ENCODE measurements around the gene CACNA1A.

GRCh38 chr19:13211426-13212308, 294.6 kb downstream of the CACNA1A start:
- TF ChIP-seq ZNF26 (tag by site-specific recombination; IDR thresholded peaks at IDR 0.05) (no peak), EGR2 (tag by site-specific recombination; IDR thresholded peaks at IDR 0.05; ENCODE audit: low read depth) (no peak), SCRT2 (tag by site-specific recombination; IDR thresholded peaks at IDR 0.05) (no peak), ZNF529 (tag by site-specific recombination; IDR thresholded peaks at IDR 0.05; ENCODE audit: insufficient replicate concordance) (no peak), ZNF114 (tag by site-specific recombination; IDR thresholded peaks at IDR 0.05) (no peak), SP2 (tag by site-specific recombination; IDR thresholded peaks at IDR 0.05) (no peak), TCF7L2 (IDR thresholded peaks at IDR 0.05; ENCODE audit: borderline replicate concordance, low read depth, low read length) (no peak), MZF1 (tag by site-specific recombination; IDR thresholded peaks at IDR 0.05; ENCODE audit: borderline replicate concordance) (no peak)
- TF ChIP-seq, protein P1, sequence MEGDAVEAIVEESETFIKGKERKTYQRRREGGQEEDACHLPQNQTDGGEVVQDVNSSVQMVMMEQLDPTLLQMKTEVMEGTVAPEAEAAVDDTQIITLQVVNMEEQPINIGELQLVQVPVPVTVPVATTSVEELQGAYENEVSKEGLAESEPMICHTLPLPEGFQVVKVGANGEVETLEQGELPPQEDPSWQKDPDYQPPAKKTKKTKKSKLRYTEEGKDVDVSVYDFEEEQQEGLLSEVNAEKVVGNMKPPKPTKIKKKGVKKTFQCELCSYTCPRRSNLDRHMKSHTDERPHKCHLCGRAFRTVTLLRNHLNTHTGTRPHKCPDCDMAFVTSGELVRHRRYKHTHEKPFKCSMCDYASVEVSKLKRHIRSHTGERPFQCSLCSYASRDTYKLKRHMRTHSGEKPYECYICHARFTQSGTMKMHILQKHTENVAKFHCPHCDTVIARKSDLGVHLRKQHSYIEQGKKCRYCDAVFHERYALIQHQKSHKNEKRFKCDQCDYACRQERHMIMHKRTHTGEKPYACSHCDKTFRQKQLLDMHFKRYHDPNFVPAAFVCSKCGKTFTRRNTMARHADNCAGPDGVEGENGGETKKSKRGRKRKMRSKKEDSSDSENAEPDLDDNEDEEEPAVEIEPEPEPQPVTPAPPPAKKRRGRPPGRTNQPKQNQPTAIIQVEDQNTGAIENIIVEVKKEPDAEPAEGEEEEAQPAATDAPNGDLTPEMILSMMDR (tag by site-specific recombination; IDR thresholded peaks at IDR 0.05), result no peak
- TF ChIP-seq, protein P2, sequence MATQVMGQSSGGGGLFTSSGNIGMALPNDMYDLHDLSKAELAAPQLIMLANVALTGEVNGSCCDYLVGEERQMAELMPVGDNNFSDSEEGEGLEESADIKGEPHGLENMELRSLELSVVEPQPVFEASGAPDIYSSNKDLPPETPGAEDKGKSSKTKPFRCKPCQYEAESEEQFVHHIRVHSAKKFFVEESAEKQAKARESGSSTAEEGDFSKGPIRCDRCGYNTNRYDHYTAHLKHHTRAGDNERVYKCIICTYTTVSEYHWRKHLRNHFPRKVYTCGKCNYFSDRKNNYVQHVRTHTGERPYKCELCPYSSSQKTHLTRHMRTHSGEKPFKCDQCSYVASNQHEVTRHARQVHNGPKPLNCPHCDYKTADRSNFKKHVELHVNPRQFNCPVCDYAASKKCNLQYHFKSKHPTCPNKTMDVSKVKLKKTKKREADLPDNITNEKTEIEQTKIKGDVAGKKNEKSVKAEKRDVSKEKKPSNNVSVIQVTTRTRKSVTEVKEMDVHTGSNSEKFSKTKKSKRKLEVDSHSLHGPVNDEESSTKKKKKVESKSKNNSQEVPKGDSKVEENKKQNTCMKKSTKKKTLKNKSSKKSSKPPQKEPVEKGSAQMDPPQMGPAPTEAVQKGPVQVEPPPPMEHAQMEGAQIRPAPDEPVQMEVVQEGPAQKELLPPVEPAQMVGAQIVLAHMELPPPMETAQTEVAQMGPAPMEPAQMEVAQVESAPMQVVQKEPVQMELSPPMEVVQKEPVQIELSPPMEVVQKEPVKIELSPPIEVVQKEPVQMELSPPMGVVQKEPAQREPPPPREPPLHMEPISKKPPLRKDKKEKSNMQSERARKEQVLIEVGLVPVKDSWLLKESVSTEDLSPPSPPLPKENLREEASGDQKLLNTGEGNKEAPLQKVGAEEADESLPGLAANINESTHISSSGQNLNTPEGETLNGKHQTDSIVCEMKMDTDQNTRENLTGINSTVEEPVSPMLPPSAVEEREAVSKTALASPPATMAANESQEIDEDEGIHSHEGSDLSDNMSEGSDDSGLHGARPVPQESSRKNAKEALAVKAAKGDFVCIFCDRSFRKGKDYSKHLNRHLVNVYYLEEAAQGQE (tag by site-specific recombination; IDR thresholded peaks at IDR 0.05), result no peak
- TF ChIP-seq, protein P3, sequence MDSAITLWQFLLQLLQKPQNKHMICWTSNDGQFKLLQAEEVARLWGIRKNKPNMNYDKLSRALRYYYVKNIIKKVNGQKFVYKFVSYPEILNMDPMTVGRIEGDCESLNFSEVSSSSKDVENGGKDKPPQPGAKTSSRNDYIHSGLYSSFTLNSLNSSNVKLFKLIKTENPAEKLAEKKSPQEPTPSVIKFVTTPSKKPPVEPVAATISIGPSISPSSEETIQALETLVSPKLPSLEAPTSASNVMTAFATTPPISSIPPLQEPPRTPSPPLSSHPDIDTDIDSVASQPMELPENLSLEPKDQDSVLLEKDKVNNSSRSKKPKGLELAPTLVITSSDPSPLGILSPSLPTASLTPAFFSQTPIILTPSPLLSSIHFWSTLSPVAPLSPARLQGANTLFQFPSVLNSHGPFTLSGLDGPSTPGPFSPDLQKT (IDR thresholded peaks at IDR 0.05; ENCODE audit: borderline replicate concordance, low read depth, low read length), result no peak
- TF ChIP-seq, protein P4, sequence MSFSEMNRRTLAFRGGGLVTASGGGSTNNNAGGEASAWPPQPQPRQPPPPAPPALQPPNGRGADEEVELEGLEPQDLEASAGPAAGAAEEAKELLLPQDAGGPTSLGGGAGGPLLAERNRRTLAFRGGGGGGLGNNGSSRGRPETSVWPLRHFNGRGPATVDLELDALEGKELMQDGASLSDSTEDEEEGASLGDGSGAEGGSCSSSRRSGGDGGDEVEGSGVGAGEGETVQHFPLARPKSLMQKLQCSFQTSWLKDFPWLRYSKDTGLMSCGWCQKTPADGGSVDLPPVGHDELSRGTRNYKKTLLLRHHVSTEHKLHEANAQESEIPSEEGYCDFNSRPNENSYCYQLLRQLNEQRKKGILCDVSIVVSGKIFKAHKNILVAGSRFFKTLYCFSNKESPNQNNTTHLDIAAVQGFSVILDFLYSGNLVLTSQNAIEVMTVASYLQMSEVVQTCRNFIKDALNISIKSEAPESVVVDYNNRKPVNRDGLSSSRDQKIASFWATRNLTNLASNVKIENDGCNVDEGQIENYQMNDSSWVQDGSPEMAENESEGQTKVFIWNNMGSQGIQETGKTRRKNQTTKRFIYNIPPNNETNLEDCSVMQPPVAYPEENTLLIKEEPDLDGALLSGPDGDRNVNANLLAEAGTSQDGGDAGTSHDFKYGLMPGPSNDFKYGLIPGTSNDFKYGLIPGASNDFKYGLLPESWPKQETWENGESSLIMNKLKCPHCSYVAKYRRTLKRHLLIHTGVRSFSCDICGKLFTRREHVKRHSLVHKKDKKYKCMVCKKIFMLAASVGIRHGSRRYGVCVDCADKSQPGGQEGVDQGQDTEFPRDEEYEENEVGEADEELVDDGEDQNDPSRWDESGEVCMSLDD (tag by site-specific recombination; IDR thresholded peaks at IDR 0.05), result no peak

Measured in HEK293 (cell line).